MM.1S (cell line): Measurements from ENCODE around the gene RALA.

Experiments used
- DNase-seq: peaks from one replicate; pipeline ENCODE4 v3.0.0-alpha.2; 2015
- H2AFZ ChIP-seq: fragments of 300-600 bp; sonication (generic); 2 replicates; pipeline ENCODE4 v1.6.0; 2016; ENCODE audit warnings: antibody characterized with exemption, low read length
- H3F3A ChIP-seq: fragments of 300-600 bp; sonication (generic); 2 replicates; pipeline ENCODE4 v1.6.1; 2016; ENCODE audit warnings: mild to moderate bottlenecking, antibody characterized with exemption, low read length, moderate library complexity, mixed read lengths; ENCODE audit not compliant: insufficient read depth
- H3K27ac ChIP-seq: fragments of 300-600 bp; sonication (generic); 2 replicates; pipeline ENCODE4 v1.5.1; 2016; ENCODE audit warnings: mild to moderate bottlenecking, low read length
- H3K27me3 ChIP-seq: fragments of 300-600 bp; sonication (generic); replicated peaks from 2 replicates; pipeline ENCODE4 v1.6.0; 2016; ENCODE audit warnings: low read length; ENCODE audit not compliant: insufficient read depth
- H3K36me3 ChIP-seq: fragments of 300-600 bp; sonication (generic); replicated peaks from 2 replicates; pipeline ENCODE4 v1.6.1; 2016; ENCODE audit warnings: mild to moderate bottlenecking, low read length, mixed read lengths; ENCODE audit not compliant: insufficient read depth
- H3K4me1 ChIP-seq: fragments of 300-600 bp; sonication (generic); 2 replicates; pipeline ENCODE4 v1.6.1; 2016; ENCODE audit warnings: low read length, mixed read lengths
- H3K4me2 ChIP-seq: fragments of 300-600 bp; sonication (generic); 2 replicates; pipeline ENCODE4 v1.6.0; 2016; ENCODE audit warnings: low read depth, low read length
- H3K4me3 ChIP-seq: fragments of 300-600 bp; sonication (generic); 2 replicates; pipeline ENCODE4 v1.5.1; 2016; ENCODE audit warnings: low read length, mixed read lengths
- H3K79me2 ChIP-seq: fragments of 300-600 bp; sonication (generic); 2 replicates; pipeline ENCODE4 v1.6.1; 2016; ENCODE audit warnings: mixed run types, low read length, mixed read lengths
- H3K9ac ChIP-seq: fragments of 300-600 bp; sonication (generic); 2 replicates; pipeline ENCODE4 v1.6.1; 2016; ENCODE audit warnings: low read length, mixed read lengths
- H3K9me2 ChIP-seq: fragments of 300-600 bp; sonication (generic); replicated peaks from 2 replicates; pipeline ENCODE4 v1.6.1; 2016; ENCODE audit warnings: mild to moderate bottlenecking, low read length, mixed read lengths; ENCODE audit not compliant: insufficient read depth
- H3K9me3 ChIP-seq: fragments of 300-600 bp; sonication (generic); replicated peaks from 2 replicates; pipeline ENCODE4 v1.6.1; 2016; ENCODE audit warnings: mild to moderate bottlenecking, low read length, mixed read lengths; ENCODE audit not compliant: insufficient read depth
- H4K20me1 ChIP-seq: fragments of 300-600 bp; sonication (generic); 2 replicates; pipeline ENCODE4 v1.6.1; 2016; ENCODE audit warnings: mild to moderate bottlenecking, low read length, moderate library complexity, mixed read lengths; ENCODE audit not compliant: insufficient read depth
- EZH2 ChIP-seq: fragments of 300-600 bp; sonication (generic); optimal IDR thresholded peaks from 2 replicates; pipeline ENCODE3; 2017; ENCODE audit warnings: low read depth, mild to moderate bottlenecking, antibody characterized with exemption, low read length, mixed read lengths
- EZH2phosphoT487 ChIP-seq: fragments of 300-600 bp; sonication (generic); IDR thresholded peaks from 2 replicates; pipeline ENCODE4 v1.6.1; 2018; ENCODE audit warnings: antibody characterized with exemption, low read length
- TF ChIP-seq, protein P1 (sequence below): fragments of 300-600 bp; sonication (generic); IDR thresholded peaks from 2 replicates; pipeline ENCODE4 v1.5.1; 2016; ENCODE audit warnings: antibody characterized with exemption, low read length, mixed read lengths

RALA gene

DNA sequence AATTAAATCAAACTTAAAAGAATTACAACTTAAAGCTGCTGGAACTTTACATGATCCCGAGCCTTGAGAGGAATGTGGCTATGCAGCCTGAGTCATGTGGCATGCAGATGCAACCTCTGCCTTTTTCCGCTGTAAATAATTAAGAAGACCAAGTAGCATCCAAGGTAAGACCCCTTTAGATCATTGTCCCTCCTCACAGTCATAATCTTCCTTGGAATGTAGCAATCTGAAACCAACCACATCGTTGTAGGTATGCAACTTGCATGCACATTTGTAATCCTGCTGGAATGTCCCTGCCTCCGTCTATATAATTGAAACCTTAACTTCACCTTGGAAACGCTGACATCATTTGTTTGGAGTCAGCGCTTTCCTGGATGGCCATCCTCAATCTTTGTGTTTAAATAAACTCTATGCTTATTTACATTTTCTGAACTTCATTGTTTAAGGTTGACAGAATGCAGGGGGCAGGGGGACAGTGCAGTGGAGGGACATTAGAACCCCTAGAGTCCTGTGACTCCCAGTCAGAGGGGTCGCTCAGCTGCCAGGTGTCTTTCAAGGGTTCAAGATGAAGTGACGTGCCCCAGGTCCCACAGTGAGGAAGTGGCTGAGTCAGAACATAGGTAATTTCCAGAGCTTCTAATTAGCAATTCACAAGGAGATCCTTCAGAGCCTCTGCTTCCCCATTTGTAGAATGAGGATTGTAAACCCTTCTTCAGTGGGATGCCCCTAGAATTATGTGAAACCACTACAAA lies 110.7 kb downstream of the RALA start:
- peak overlapping the region; percentile 67 for H3K4me2 ChIP-seq
- no peak for DNase-seq
- H3K4me3 ChIP-seq: peak overlapping the region; percentile 62
- H3K9ac ChIP-seq: peak overlapping the region; percentile 73
- H3K9me2 ChIP-seq: no peaks in the 10 kb centered on the region
- H3K9me3 ChIP-seq: no peaks in the 10 kb centered on the region
- no peaks in the 10 kb centered on the region for H3F3A ChIP-seq
- H4K20me1 ChIP-seq: no peaks in the 10 kb centered on the region
- no peak for TF ChIP-seq EZH2phosphoT487
- TF ChIP-seq, protein P1, sequence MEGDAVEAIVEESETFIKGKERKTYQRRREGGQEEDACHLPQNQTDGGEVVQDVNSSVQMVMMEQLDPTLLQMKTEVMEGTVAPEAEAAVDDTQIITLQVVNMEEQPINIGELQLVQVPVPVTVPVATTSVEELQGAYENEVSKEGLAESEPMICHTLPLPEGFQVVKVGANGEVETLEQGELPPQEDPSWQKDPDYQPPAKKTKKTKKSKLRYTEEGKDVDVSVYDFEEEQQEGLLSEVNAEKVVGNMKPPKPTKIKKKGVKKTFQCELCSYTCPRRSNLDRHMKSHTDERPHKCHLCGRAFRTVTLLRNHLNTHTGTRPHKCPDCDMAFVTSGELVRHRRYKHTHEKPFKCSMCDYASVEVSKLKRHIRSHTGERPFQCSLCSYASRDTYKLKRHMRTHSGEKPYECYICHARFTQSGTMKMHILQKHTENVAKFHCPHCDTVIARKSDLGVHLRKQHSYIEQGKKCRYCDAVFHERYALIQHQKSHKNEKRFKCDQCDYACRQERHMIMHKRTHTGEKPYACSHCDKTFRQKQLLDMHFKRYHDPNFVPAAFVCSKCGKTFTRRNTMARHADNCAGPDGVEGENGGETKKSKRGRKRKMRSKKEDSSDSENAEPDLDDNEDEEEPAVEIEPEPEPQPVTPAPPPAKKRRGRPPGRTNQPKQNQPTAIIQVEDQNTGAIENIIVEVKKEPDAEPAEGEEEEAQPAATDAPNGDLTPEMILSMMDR: no peak
- no peak for TF ChIP-seq EZH2
- H3K27me3 ChIP-seq: no peaks in the 10 kb centered on the region
- peak overlapping the region; percentile 94 for H2AFZ ChIP-seq
- H3K36me3 ChIP-seq: no peaks in the 10 kb centered on the region
- H3K79me2 ChIP-seq: 0 out of 2 replicates have a peak, but pooled peaks cover 8% of the 10 kb centered on the region
- H3K4me1 ChIP-seq: peaks cover 10% of the 10 kb centered on the region
- H3K27ac ChIP-seq: peak overlapping the region; percentile 39; the same call in 1 of the 2 replicates

DNA sequence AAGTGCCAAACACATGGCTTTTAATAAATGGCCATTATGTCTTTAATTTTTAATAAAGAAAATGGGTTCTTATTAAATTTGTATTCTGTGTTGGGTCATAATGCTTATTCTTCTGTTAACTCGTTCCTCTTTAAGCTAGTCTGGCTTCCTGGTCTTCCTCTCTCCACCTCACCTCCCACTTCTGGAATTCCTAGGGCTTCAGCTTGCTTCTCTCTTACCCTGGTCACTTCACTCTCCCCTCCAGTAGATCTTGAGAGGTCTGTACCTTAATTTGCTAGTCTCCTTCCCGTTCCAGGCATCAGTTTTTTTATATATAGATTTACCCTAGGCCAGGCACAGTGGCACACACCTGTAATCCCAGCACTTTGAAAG lies 111.2 kb downstream of the RALA start:
- Histone ChIP-seq H3K9ac (no peak overlapping the region), H3K36me3 (no peaks in the 10 kb centered on the region), H3F3A (no peaks in the 10 kb centered on the region), H3K9me2 (no peaks in the 10 kb centered on the region), H2AFZ (peak overlapping the region; percentile 94; the same call in 1 of the 2 replicates), H3K79me2 (0 out of 2 replicates have a peak, but pooled peaks cover 8% of the 10 kb centered on the region), H3K4me3 (no peak overlapping the region), H3K27ac (no peak overlapping the region), H4K20me1 (no peaks in the 10 kb centered on the region), H3K27me3 (no peaks in the 10 kb centered on the region), H3K4me2 (peak overlapping the region; percentile 67; the same call in 1 of the 2 replicates), H3K9me3 (no peaks in the 10 kb centered on the region), H3K4me1 (peaks cover 10% of the 10 kb centered on the region)
- no peak for DNase-seq
- no peak for TF ChIP-seq EZH2phosphoT487
- TF ChIP-seq, protein P1: no peak
- TF ChIP-seq EZH2: no peak

DNA sequence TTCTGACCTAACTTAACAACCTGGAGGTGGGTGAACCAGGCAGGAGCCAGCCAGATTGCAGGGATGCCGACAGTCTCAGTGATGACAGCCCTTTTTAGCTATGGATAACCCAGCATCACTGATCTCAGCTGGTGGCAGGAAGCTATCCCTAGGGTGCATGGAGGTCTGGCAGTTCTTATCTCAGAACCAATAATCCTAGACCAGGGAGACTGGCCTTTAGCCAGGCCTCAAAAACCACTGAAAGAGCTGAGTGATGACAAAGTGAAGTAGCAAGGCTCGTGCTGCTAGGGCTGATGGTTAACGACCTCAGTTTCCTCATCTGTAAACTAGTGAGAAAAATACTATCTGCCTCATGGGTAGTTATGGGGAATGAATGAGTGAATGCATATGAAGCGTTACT lies 112.5 kb downstream of the RALA start:
- Histone ChIP-seq H3K79me2 (peaks cover 8% of the 10 kb centered on the region; the same call in 1 of the 2 replicates), H3K4me2 (no peak overlapping the region), H3K4me3 (no peak overlapping the region), H3K4me1 (peaks cover 10% of the 10 kb centered on the region), H3F3A (no peaks in the 10 kb centered on the region), H3K27me3 (no peaks in the 10 kb centered on the region), H3K9me3 (no peaks in the 10 kb centered on the region), H2AFZ (no peak overlapping the region), H3K27ac (no peak overlapping the region), H3K9ac (no peak overlapping the region), H4K20me1 (no peaks in the 10 kb centered on the region), H3K36me3 (no peaks in the 10 kb centered on the region), H3K9me2 (no peaks in the 10 kb centered on the region)
- DNase-seq: no peak
- no peak for TF ChIP-seq EZH2phosphoT487
- TF ChIP-seq EZH2: no peak
